Stomach (tissue), 4 donors: ENCODE results near the gene PLEKHG4B.

Experiments used
- POLR2A ChIP-seq, 4 donors: fragments of 450-650 bp; IDR thresholded peaks; one replicate each; pipeline ENCODE4 v1.6.1; 2016; ENCODE audit warnings: antibody characterized with exemption in 4 of 4, control low read depth in 2 of 4, mild to moderate bottlenecking in 1 of 4, moderate library complexity in 1 of 4
- POLR2AphosphoS5 ChIP-seq, 3 donors: sonication (generic); formaldehyde crosslinking; IDR thresholded peaks; one replicate each; pipeline ENCODE4 v1.6.1; 2016; ENCODE audit warnings: antibody characterized with exemption in 3 of 3
- TF ChIP-seq, protein P1 (sequence below), 7 experiments: fragments of 450-650 bp in 4 of 7; fragments of 200-600 bp in 3 of 7; sonication (generic) in 3 of 7; IDR thresholded peaks; one replicate each; pipeline ENCODE4 v1.5.1; 2016 to 2019; ENCODE audit warnings: antibody characterized with exemption in 7 of 7, control low read depth in 2 of 7, mild to moderate bottlenecking in 1 of 7

GRCh38 chr5:204462-204861 lies 112.5 kb downstream of the PLEKHG4B start:
- TF ChIP-seq POLR2AphosphoS5 (IDR thresholded peaks at IDR 0.05), result no peak
- TF ChIP-seq, protein P1, sequence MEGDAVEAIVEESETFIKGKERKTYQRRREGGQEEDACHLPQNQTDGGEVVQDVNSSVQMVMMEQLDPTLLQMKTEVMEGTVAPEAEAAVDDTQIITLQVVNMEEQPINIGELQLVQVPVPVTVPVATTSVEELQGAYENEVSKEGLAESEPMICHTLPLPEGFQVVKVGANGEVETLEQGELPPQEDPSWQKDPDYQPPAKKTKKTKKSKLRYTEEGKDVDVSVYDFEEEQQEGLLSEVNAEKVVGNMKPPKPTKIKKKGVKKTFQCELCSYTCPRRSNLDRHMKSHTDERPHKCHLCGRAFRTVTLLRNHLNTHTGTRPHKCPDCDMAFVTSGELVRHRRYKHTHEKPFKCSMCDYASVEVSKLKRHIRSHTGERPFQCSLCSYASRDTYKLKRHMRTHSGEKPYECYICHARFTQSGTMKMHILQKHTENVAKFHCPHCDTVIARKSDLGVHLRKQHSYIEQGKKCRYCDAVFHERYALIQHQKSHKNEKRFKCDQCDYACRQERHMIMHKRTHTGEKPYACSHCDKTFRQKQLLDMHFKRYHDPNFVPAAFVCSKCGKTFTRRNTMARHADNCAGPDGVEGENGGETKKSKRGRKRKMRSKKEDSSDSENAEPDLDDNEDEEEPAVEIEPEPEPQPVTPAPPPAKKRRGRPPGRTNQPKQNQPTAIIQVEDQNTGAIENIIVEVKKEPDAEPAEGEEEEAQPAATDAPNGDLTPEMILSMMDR (IDR thresholded peaks at IDR 0.05), result no peak
- TF ChIP-seq POLR2A (IDR thresholded peaks at IDR 0.05), result no peak
